ENCODE results near the gene AGTPBP1. TPM values are rescaled to one million over a fixed set of nuclear protein-coding genes. Genes with fewer than 3 reads are reported as not detected.

AGTPBP1 gene
- total and polyA plus RNA-seq, 12 donors = 9.7 to 87.1 (median 51.4) TPM

GRCh38 chr9:85631809-85632208 is 109.9 kb downstream of the AGTPBP1 start:
- intact Hi-C loops (cut with DNase I) = no loop called here
- Histone ChIP-seq H3K4me1 (peaks cover 0 to 8% (median 0%) of the 10 kb centered on the region in 9 donors), H3K4me3 (no peak overlapping the region), H3K27ac (no peak overlapping the region), H3K27me3 (no peaks in the 10 kb centered on the region), H3K36me3 (peaks cover 0 to 45% (median 0%) of the 10 kb centered on the region in 9 donors), H3K9me3 (no peaks in the 10 kb centered on the region)
- DNase-seq (no peak), ATAC-seq (no peak)
- 96 to 100% methylated on average over 1 of the region's 1 CpG for WGBS, 2 donors
- TF ChIP-seq CTCF (IDR thresholded peaks at IDR 0.05) = no peak

DNA sequence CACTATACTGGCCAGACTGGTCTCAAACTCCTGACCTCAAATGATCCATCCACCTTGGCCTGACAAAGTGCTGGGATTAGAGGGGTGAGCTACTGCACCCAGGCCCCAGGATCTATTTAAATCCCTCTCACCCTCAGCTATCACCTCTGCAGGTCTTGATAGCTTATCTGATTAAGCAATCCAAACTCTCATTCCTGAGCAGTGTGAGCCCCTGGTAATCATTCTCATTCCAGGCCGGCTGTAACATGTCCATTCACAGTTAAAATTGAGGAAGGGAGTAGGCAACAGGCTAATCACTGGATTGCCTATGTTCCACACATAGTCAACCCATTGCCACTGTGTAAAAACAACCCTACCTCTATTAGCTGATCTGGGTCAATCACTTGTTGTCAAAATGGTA is 111.1 kb downstream of the AGTPBP1 start:
- ATAC-seq = no peak
- Histone ChIP-seq H3K36me3 (peaks cover 0 to 45% (median 0%) of the 10 kb centered on the region in 9 donors), H3K27ac (no peak overlapping the region), H3K27me3 (no peaks in the 10 kb centered on the region), H3K4me3 (no peak overlapping the region), H3K4me1 (peaks cover 0 to 8% (median 0%) of the 10 kb centered on the region in 9 donors), H3K9me3 (no peaks in the 10 kb centered on the region)
- TF ChIP-seq CTCF (IDR thresholded peaks at IDR 0.05) = no peak
- 89 to 91% methylated on average over 1 of the region's 1 CpG for WGBS, 2 donors
- DNase-seq = no peak
- intact Hi-C loops (cut with DNase I) = no loop called here

- no peak overlapping the region for H3K4me3 ChIP-seq
- H3K36me3 ChIP-seq = peaks cover 0 to 17% (median 0%) of the 10 kb centered on the region in 9 donors
- no peaks in the 10 kb centered on the region for H3K9me3 ChIP-seq
- DNase-seq = no peak
- intact Hi-C loops (cut with DNase I) = loop anchor here in 1 of 10 donors (10.0 kb wide), 1 partner anchor 1222 kb away; no protein-coding TSS in a partner anchor
- no peak overlapping the region for H3K27ac ChIP-seq
- no peaks in the 10 kb centered on the region for H3K27me3 ChIP-seq
- WGBS, 2 donors = 86 to 93% methylated on average over 1 of the region's 1 CpG
- TF ChIP-seq CTCF (IDR thresholded peaks at IDR 0.05) = no peak
- no peaks in the 10 kb centered on the region for H3K4me1 ChIP-seq
- no peak for ATAC-seq
These were observed 124.5 kb downstream of the AGTPBP1 start for GRCh38 chr9:85617141-85617670.

GRCh38 chr9:85615792-85616191 is 126.0 kb downstream of the AGTPBP1 start:
- intact Hi-C loops (cut with DNase I) = loop anchor here in 1 of 10 donors (10.0 kb wide), 1 partner anchor 1221 kb away; no protein-coding TSS in a partner anchor
- WGBS, 2 donors = 94 to 100% methylated on average over 1 of the region's 1 CpG
- H3K36me3 ChIP-seq = peaks cover 0 to 17% (median 0%) of the 10 kb centered on the region in 9 donors

More at GRCh38 chr9:85615792-85616191, 126.0 kb downstream of the AGTPBP1 start:
- H3K9me3 ChIP-seq = no peaks in the 10 kb centered on the region
- no peaks in the 10 kb centered on the region for H3K4me1 ChIP-seq
- H3K27ac ChIP-seq = no peak overlapping the region
- no peak overlapping the region for H3K4me3 ChIP-seq
- TF ChIP-seq CTCF (IDR thresholded peaks at IDR 0.05) = no peak
- DNase-seq = no peak
- ATAC-seq = no peak
- no peaks in the 10 kb centered on the region for H3K27me3 ChIP-seq
